OCI-LY7 (cell line): ENCODE results near the gene CRHR2. TPM values are rescaled to one million over a fixed set of nuclear protein-coding genes. Genes with fewer than 3 reads are reported as not detected.
"Not testable (repeated sequence)": the region's sequence is repeated elsewhere in the genome, so short reads cannot be mapped to it uniquely, and the experiment has no call there.

Source experiments
- BruUV-seq: library from RNA; stranded (reverse); fragments of 400-500 nt; replicated peaks from 2 replicates; lab custom pipeline; 2021; lab: Mats Ljungman, UMichigan
- CTCF ChIA-PET: fragments of 300-600 bp; sonication (Branson Sonifier 250); formaldehyde crosslinking; loops from one replicate; lab custom pipeline; 2022; ENCODE audit warnings: antibody characterized with exemption; ENCODE audit not compliant: unreplicated experiment; lab: Charles Lee
- POLR2A ChIA-PET: fragments of 300-600 bp; sonication (Branson Sonifier 250); formaldehyde crosslinking; loops from one replicate; lab custom pipeline; 2022; ENCODE audit warnings: antibody characterized with exemption; lab: Charles Lee
- DNase-seq: peaks from one replicate; pipeline ENCODE4 v3.0.0-alpha.2; 2015; ENCODE audit warnings: low spot score
- H2AFZ ChIP-seq: fragments of 200-600 bp; sonication (generic), shearing (Covaris generic); 2 replicates; pipeline ENCODE4 v1.6.1; 2014; ENCODE audit warnings: mild to moderate bottlenecking, antibody characterized with exemption, low read length, moderate library complexity
- H3K27ac ChIP-seq: fragments of 200-600 bp; sonication (generic); 2 replicates; pipeline ENCODE4 v1.5.1; 2014; ENCODE audit warnings: mixed run types, low read depth, mild to moderate bottlenecking, moderate library complexity, low read length, inconsistent platforms; ENCODE audit not compliant: poor library complexity, severe bottlenecking
- H3K36me3 ChIP-seq: fragments of 200-600 bp; sonication (generic); 2 replicates; pipeline ENCODE4 v1.6.1; 2014; ENCODE audit warnings: mild to moderate bottlenecking, antibody characterized with exemption, low read length, moderate library complexity, mixed read lengths; ENCODE audit not compliant: insufficient read depth
- H3K4me1 ChIP-seq: fragments of 200-600 bp; sonication (generic); 2 replicates; pipeline ENCODE4 v1.5.1; 2014; ENCODE audit warnings: mild to moderate bottlenecking, low read length; ENCODE audit not compliant: insufficient read depth, poor library complexity, severe bottlenecking
- H3K4me2 ChIP-seq: fragments of 200-600 bp; sonication (generic); 2 replicates; pipeline ENCODE4 v1.6.1; 2014; ENCODE audit warnings: mild to moderate bottlenecking, low read length
- H3K4me3 ChIP-seq: fragments of 200-600 bp; sonication (generic); 2 replicates; pipeline ENCODE4 v1.5.1; 2014; ENCODE audit warnings: mild to moderate bottlenecking, low read depth, low read length; ENCODE audit not compliant: poor library complexity, severe bottlenecking
- H3K79me2 ChIP-seq: fragments of 200-600 bp; sonication (generic); 2 replicates; pipeline ENCODE4 v1.6.1; 2016; ENCODE audit warnings: low read depth, mild to moderate bottlenecking, low read length, moderate library complexity, mixed read lengths; ENCODE audit not compliant: insufficient read depth
- H3K9me2 ChIP-seq: fragments of 200-600 bp; sonication (generic); 2 replicates; pipeline ENCODE4 v1.6.1; 2016; ENCODE audit warnings: mild to moderate bottlenecking, low read length, mixed read lengths; ENCODE audit not compliant: insufficient read depth
- H3K9me3 ChIP-seq: fragments of 200-600 bp; sonication (generic); 2 replicates; pipeline ENCODE4 v1.6.1; 2014; ENCODE audit warnings: mild to moderate bottlenecking, mixed run types, low read length, mixed read lengths
- H4K20me1 ChIP-seq: fragments of 200-600 bp; sonication (generic); 2 replicates; pipeline ENCODE4 v1.6.1; 2014; ENCODE audit warnings: mild to moderate bottlenecking, antibody characterized with exemption, low read length, moderate library complexity, mixed read lengths; ENCODE audit not compliant: insufficient read depth
- CTCF ChIP-seq: fragments of 200-600 bp; sonication (generic); conservative IDR thresholded peaks from 2 replicates; pipeline ENCODE4 v1.5.1; 2014; ENCODE audit warnings: mild to moderate bottlenecking, antibody characterized with exemption, low read length, moderate library complexity, mixed read lengths
- EZH2phosphoT487 ChIP-seq: fragments of 200-600 bp; sonication (generic); IDR thresholded peaks from 2 replicates; pipeline ENCODE4 v1.6.1; 2018; ENCODE audit warnings: low read depth, borderline replicate concordance, mild to moderate bottlenecking, mixed run types, antibody characterized with exemption, low read length, moderate library complexity, mixed read lengths
- intact Hi-C: fragments of 100-400 bp; cut with micrococcal nuclease; formaldehyde crosslinking; loops from one replicate; pipeline ENCODE4 v1.10.0; 2022; ENCODE audit not compliant: unreplicated experiment
- total RNA-seq, 2 experiments: library from RNA; depleted of rRNA in 1 of 2; stranded (reverse); fragments of >200 nt in 1 of 2; shearing (Covaris generic) in 1 of 2; gene quantifications; 2 replicates each; pipeline ENCODE4 v1.2.3, GENCODE V29; 2014 to 2022

Gene CRHR2
- total RNA-seq, 2 experiments from 2014 or later, result not detected

GRCh38 chr7:30721211-30721610, 39.0 kb upstream of the CRHR2 start:
- intact Hi-C loops, result no loop called here

GRCh38 chr7:30719434-30719833, 37.2 kb upstream of the CRHR2 start:
- H3K9me2 ChIP-seq, BruUV-seq, H3K4me2 ChIP-seq, H3K79me2 ChIP-seq, H3K27ac ChIP-seq, H3K36me3 ChIP-seq, DNase-seq, intact Hi-C loops, H4K20me1 ChIP-seq, H2AFZ ChIP-seq, CTCF ChIA-PET, H3K4me1 ChIP-seq, H3K9me3 ChIP-seq, H3K4me3 ChIP-seq: not testable (repeated sequence)
- POLR2A ChIA-PET, result interaction anchor here (0.7 to 1.1 kb wide), 2 partner anchors 8 to 15 kb away, joined by 3 read pairs; no protein-coding TSS in a partner anchor

More at GRCh38 chr7:30721211-30721610, 39.0 kb upstream of the CRHR2 start:
- DNase-seq, result no peak
- Histone ChIP-seq H3K36me3 (no peaks in the 10 kb centered on the region), H3K4me3 (no peak overlapping the region), H3K9me2 (no peaks in the 10 kb centered on the region), H3K4me1 (peaks cover 1% of the 10 kb centered on the region), H3K79me2 (no peaks in the 10 kb centered on the region), H2AFZ (no peak overlapping the region), H3K9me3 (no peaks in the 10 kb centered on the region), H3K27ac (no peak overlapping the region), H4K20me1 (no peaks in the 10 kb centered on the region), H3K4me2 (no peak overlapping the region)
- ChIA-PET CTCF (no interaction called here), POLR2A (no interaction called here)
- no peak for TF ChIP-seq EZH2phosphoT487
- TF ChIP-seq CTCF, result no peak
- BruUV-seq, result no TSS peak

- Histone ChIP-seq H4K20me1 (no peaks in the 10 kb centered on the region), H3K36me3 (no peaks in the 10 kb centered on the region), H3K9me2 (no peaks in the 10 kb centered on the region), H3K9me3 (no peaks in the 10 kb centered on the region), H3K4me1 (no peaks in the 10 kb centered on the region), H3K79me2 (no peaks in the 10 kb centered on the region), H3K4me3 (no peak overlapping the region), H2AFZ (no peak overlapping the region), H3K27ac (no peak overlapping the region), H3K4me2 (no peak overlapping the region)
- no TSS peak for BruUV-seq
- ChIA-PET POLR2A (no interaction called here), CTCF (interaction anchor here (0.6 kb wide), 1 partner anchor 747 kb away, joined by 3 read pairs; no protein-coding TSS in a partner anchor)
- DNase-seq, result no peak
- no peak for TF ChIP-seq EZH2phosphoT487
- no peak; the same call in 1 of the 2 replicates for TF ChIP-seq CTCF
- intact Hi-C loops, result no loop called here
These were observed 34.9 kb upstream of the CRHR2 start for GRCh38 chr7:30717181-30717580.
